Erythroblast (primary cell): ENCODE results near the gene NPIPB9.
"Not testable (repeated sequence)": the region's sequence is repeated elsewhere in the genome, so short reads cannot be mapped to it uniquely, and the experiment has no call there.

Source experiments
- GATA1 ChIP-seq: IDR thresholded peaks from 2 replicates; pipeline ENCODE4 v1.6.1; 2011; ENCODE audit warnings: low read depth, mild to moderate bottlenecking, control low read depth, low read length, moderate library complexity
- POLR2A ChIP-seq: IDR thresholded peaks from 2 replicates; pipeline ENCODE4 v1.6.1; 2011; ENCODE audit warnings: mild to moderate bottlenecking, low read length

- not testable (repeated sequence) for TF ChIP-seq POLR2A, GATA1
Observed at GRCh38 chr16:28704246-28704645, 47.3 kb upstream of the NPIPB9 start.
